GM18508 (cell line): Measurements from ENCODE around the gene PPM1A.

Experiments
- ATAC-seq: cut with Tn5 transposase; IDR thresholded peaks from one replicate; pipeline ENCODE4 v1.9.1; 2021; ENCODE audit warnings: moderate number of reproducible peaks; ENCODE audit not compliant: insufficient read depth, unreplicated experiment

PPM1A gene

DNA sequence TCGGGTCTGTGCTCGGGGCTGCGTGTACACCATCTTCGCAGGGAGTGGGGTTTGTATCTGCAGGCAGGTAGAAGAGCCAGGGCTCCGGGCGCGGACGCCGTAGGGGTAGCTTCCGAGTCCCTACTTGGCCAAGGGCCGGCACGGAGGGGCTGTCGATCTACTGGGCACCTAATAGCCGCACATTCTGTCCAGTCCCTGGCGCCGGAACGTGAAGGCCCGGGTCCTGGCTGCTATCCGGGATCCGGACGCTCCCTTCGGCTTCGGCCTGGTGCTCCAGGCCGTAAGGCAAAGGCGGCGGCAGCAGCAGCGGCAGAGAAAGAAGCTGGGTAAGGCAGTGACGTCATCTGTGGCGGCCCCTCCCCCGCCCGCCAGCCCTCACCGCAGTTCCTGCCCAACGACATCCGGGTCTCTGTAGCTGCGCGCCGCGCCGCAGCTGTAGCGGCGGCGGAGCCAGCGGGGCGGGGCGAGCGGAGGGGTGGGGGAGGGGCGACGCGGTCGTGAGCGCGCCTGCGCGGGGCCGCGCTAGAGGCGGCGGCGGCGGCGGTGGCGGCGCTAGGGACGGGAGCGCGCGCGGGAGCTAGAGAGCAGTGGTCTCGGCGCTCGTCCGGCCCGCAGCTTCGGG, at the start of gene PPM1A:
TSS of gene PPM1A (plus strand) at position 525 of the 622 bp plus-strand sequence. CDS start 33,483 bp downstream, outside the sequence.
- ATAC-seq = peak; percentile 66

DNA sequence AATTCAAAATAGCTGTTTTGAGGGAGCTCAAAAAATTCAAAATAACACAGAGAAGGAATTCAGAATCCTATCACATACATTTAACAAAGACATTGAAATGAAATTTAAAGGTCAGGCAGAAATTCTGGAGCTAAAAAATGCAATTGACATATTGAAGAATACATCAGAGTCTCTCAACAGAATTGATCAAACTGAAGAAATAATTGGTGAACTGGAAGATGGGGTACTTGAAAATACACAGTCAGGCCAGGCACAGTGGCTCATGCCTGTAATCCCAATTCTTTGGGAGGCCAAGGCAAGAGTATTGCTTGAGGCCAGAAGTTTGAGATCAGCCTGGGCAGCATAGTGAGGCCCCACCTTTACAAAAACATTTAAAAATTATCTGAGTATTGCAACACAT, 49.7 kb upstream of the PPM1A start:
- ATAC-seq = no peak

GRCh38 chr14:60204104-60204842, 44.7 kb upstream of the PPM1A start:
- peak; percentile 78 for ATAC-seq

- ATAC-seq = peak; percentile 33
Observed at GRCh38 chr14:60204843-60205774, 43.9 kb upstream of the PPM1A start.

- ATAC-seq = no peak
Observed at GRCh38 chr14:60206249-60206670, 42.8 kb upstream of the PPM1A start.

GRCh38 chr14:60206837-60207533, 42.0 kb upstream of the PPM1A start:
- ATAC-seq = peak; percentile 42

GRCh38 chr14:60210703-60211102, 38.3 kb upstream of the PPM1A start:
- no peak for ATAC-seq

DNA sequence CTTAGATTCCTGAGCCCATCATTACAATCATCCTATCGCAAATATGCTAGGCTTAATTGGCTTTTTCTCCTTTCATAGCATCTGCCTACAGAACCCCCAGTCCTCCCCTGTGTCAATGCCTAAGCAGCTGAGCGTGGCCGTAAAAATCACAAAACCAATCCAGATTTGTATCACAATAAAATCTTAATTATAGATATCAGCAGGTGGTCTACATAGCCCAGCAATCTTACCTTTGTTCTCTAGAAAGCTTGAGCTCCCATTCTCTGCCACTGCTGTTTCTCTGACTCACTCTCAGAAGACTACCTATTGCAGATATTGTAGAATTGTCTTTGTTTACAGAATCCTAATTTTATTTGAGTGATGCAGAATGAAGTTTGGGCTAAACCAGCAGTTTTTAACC, 37.9 kb upstream of the PPM1A start:
- ATAC-seq = no peak

GRCh38 chr14:60212503-60213371, 36.3 kb upstream of the PPM1A start:
- ATAC-seq = peak; percentile 95

DNA sequence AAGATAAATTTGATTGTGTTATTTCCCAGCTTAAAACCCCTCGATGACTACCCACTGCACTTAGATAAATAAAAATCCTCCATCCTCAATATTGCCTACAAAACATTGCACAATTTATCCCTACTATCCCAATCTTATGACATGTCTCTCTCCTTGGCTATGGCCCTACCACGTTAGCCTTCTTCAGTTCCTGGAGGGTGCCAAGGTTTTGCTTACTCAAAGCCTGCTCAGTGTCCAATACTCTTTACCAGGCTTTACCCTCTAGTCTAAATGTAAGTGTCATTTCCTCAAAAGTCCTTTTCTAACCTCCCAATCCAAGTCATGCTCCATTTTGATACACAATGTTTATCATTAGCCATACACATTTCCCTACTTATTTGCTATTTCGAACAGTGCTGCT, 35.0 kb upstream of the PPM1A start:
- ATAC-seq = no peak

- no peak for ATAC-seq
Observed at GRCh38 chr14:60214415-60215126, 34.5 kb upstream of the PPM1A start.

GRCh38 chr14:60215127-60215444, 33.9 kb upstream of the PPM1A start:
- ATAC-seq = no peak

GRCh38 chr14:60215520-60216420, 33.3 kb upstream of the PPM1A start:
- ATAC-seq = no peak

DNA sequence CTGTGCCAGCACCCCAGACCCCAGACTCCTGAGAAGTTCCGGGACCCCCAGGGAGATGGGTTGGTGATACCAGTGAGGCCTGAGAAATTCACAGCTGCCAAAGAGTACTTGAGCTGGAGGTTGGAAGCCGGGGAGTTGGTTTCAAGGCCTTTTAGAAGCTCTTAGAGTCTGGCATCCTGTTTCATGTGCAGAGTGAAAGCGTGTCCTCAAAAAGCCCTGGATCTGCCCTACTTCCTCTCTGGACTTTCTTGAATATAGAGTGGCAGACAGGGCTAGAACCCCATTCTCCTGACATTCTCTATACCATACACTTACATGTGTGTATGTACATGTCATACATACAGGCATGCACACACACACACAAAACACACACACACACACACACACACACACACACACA, 31.3 kb upstream of the PPM1A start:
- no peak for ATAC-seq

DNA sequence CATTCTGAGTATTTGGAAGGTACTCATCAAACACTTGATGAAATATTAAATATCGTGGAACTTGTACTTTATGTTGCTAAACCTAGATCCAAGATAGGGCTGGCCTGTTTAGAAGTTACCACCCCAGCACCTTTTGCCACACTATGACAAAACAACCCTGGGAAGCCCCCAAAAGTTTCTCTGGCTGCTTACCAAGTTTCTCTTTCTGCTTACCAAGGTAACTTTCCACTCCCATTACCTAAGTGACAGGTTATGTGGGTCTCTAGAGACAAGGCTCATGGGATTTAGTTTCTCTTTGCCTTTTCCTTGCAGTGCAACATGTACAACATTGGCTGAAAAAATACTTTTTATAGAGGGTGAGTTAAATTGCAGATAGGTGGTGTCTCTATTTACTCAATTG, 28.9 kb upstream of the PPM1A start:
- peak; percentile 68 for ATAC-seq

DNA sequence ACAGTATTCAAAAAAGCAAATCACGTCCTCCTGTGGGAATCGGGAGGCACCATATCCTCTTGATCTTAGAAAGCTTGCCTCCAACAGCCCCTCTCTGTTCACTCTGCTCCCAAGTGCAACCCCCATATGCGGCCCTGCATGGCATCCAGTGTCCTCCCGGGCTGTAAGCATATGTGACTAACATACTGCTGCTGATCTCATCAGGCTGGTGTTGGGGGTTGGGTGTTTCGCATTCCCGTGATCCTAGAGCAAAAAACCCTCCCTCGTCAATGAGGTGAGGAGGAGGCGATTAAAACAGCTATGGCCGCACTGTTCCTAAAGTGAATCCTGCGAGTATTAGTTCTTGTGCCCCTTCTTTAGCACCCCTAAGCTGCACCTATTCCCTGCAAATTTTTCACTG, 28.1 kb upstream of the PPM1A start:
- ATAC-seq = no peak

DNA sequence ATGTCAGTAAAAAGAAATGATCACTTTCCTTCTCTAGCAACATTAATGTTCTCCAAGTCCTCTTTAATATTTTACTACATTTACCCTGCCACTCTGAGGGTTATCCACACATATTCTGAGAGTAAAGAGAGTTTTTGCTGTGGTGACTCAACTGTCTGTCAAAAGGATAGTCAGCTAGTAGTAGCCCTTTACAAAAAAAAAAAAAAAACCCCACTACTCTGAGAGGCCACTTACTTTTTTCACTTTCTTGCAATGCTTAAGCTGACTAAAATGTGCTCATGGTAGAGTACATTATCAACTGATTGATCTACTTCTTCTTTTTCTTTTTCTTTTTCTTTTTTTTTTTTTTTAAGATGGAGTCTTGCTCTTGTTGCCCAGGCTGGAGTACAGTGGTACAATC, 27.6 kb upstream of the PPM1A start:
- no peak for ATAC-seq

DNA sequence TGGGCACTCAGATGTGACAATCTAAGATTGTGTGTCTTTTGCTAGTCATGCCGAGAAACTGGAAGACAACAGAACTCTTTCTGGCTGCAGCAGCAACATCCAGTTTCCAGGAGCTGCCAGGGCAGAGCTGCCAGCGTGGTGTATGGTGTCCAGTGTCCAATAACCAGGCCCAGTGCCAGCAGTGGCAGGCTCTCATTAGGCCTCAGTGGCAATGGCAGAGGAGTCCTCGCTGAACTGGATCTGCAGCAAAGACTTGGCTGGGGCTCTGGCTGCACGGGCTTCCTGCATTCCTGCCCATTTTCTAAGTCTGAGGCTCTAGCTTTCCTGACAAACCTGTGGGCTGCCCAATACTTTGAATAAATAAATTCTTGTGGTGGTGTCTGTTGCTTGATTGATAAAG, 26.2 kb upstream of the PPM1A start:
- no peak for ATAC-seq
